B cell (primary cell): ENCODE measurements around the gene ZIC5. TPM values are rescaled to one million over a fixed set of nuclear protein-coding genes. Genes with fewer than 3 reads are reported as not detected.

Experiments
- ATAC-seq: fragments of 200-7000 bp; cut with Tn5 transposase; one replicate; pipeline ENCODE4 v1.10.0; 2021; ENCODE audit warnings: low read depth, mild to moderate bottlenecking, moderate number of reproducible peaks, moderate library complexity
- CTCF ChIA-PET: fragments of 350-600 bp; sonication (Branson Sonifier 250); formaldehyde crosslinking; loops from one replicate; lab custom pipeline; 2021; ENCODE audit warnings: antibody characterized with exemption, inconsistent platforms; lab: Charles Lee
- POLR2A ChIA-PET: fragments of 350-600 bp; sonication (Branson Sonifier 250); formaldehyde crosslinking; loops from one replicate; lab custom pipeline; 2021; ENCODE audit warnings: antibody characterized with exemption; lab: Charles Lee
- DNase-seq: peaks from one replicate; pipeline ENCODE4 v3.0.0; 2013
- H2AFZ ChIP-seq: 2 replicates; pipeline ENCODE4 v1.6.1; 2012; ENCODE audit warnings: mild to moderate bottlenecking, low read depth, low read length; ENCODE audit not compliant: insufficient read depth, poor library complexity, severe bottlenecking
- H3K27ac ChIP-seq, 2 donors: 1 replicate in 1 of 2; 2 replicates in 1 of 2; pipeline ENCODE4 v1.5.1; 2012 to 2013; ENCODE audit warnings: low read length in 2 of 2, mild to moderate bottlenecking in 2 of 2, moderate library complexity in 1 of 2
- H3K27me3 ChIP-seq, 4 experiments: fragments of 200-600 bp in 1 of 4; sonication (generic) in 1 of 4; replicated peaks in 1 of 4; 1 replicate in 2 of 4; 2 replicates in 2 of 4; pipeline versions ENCODE4 v1.6.1 to v1.7.0; 2013 to 2016; ENCODE audit warnings: low read length in 3 of 4, mild to moderate bottlenecking in 2 of 4, mixed read lengths in 1 of 4, moderate library complexity in 1 of 4; ENCODE audit not compliant: insufficient read depth in 4 of 4, control insufficient read depth in 3 of 4; ENCODE audit errors: control extremely low read depth in 1 of 4
- H3K36me3 ChIP-seq, 2 experiments: replicated peaks in 1 of 2; 1 replicate in 1 of 2; 2 replicates in 1 of 2; pipeline versions ENCODE4 v1.6.1 to v1.7.1; 2013; ENCODE audit warnings: low read length in 1 of 2; ENCODE audit not compliant: insufficient read depth in 2 of 2, control insufficient read depth in 1 of 2; ENCODE audit errors: control extremely low read depth in 1 of 2, extremely low read depth in 1 of 2
- H3K4me1 ChIP-seq, 2 donors: fragments of 200-600 bp in 1 of 2; sonication (generic) in 1 of 2; 1 replicate in 1 of 2; 2 replicates in 1 of 2; pipeline versions ENCODE4 v1.5.1 to v1.6.1; 2013 to 2017; ENCODE audit warnings: low read length in 2 of 2; ENCODE audit not compliant: control insufficient read depth in 2 of 2, insufficient read depth in 2 of 2
- H3K4me2 ChIP-seq: replicated peaks from 2 replicates; pipeline ENCODE3; 2012; ENCODE audit warnings: mild to moderate bottlenecking, low read depth, low read length; ENCODE audit not compliant: poor library complexity, severe bottlenecking
- H3K4me3 ChIP-seq, 5 experiments: fragments of 200-600 bp in 1 of 5; sonication (generic) in 1 of 5; 1 replicate in 3 of 5; 2 replicates in 2 of 5; pipeline versions ENCODE4 v1.5.1 to v1.7.0; 2011 to 2016; ENCODE audit warnings: low read length in 4 of 5, mild to moderate bottlenecking in 4 of 5, low read depth in 2 of 5, control low read depth in 1 of 5, moderate library complexity in 1 of 5; ENCODE audit not compliant: insufficient read depth in 1 of 5; ENCODE audit errors: control extremely low read depth in 1 of 5, extremely low read depth in 1 of 5
- H3K79me2 ChIP-seq: fragments of 200-600 bp; sonication (generic); one replicate; pipeline ENCODE4 v1.6.0; 2016; ENCODE audit warnings: low read length; ENCODE audit not compliant: control insufficient read depth, insufficient read depth
- H3K9ac ChIP-seq: fragments of 200-600 bp; sonication (generic); 2 replicates; pipeline ENCODE4 v1.6.1; 2017; ENCODE audit warnings: mild to moderate bottlenecking, low read length, moderate library complexity
- H3K9me3 ChIP-seq, 3 donors: one replicate each; pipeline versions ENCODE4 v1.6.1 to v1.7.1; 2013; ENCODE audit warnings: low read length in 2 of 3; ENCODE audit not compliant: control insufficient read depth in 2 of 3, insufficient read depth in 1 of 3; ENCODE audit errors: control extremely low read depth in 1 of 3
- H4K20me1 ChIP-seq: 2 replicates; pipeline ENCODE4 v1.6.0; 2012; ENCODE audit warnings: mild to moderate bottlenecking, low read length; ENCODE audit not compliant: insufficient read depth, control insufficient read depth, poor library complexity, severe bottlenecking
- H3K27ac Mint-ChIP-seq: one replicate; pipeline ENCODE4 v1.8.0; 2021; ENCODE audit warnings: mixed read lengths
- H3K27me3 Mint-ChIP-seq: one replicate; pipeline ENCODE4 v1.8.0; 2021; ENCODE audit warnings: mixed read lengths
- H3K4me1 Mint-ChIP-seq: one replicate; pipeline ENCODE4 v1.8.0; 2021; ENCODE audit warnings: mixed read lengths
- H3K4me3 Mint-ChIP-seq: one replicate; pipeline ENCODE4 v1.8.0; 2021; ENCODE audit warnings: mixed read lengths
- H3K9me3 Mint-ChIP-seq: one replicate; pipeline ENCODE4 v1.8.0; 2022; ENCODE audit warnings: mixed read lengths; ENCODE audit not compliant: insufficient read depth
- EZH2 ChIP-seq: IDR thresholded peaks from 2 replicates; pipeline ENCODE4 v1.6.1; 2012; ENCODE audit warnings: borderline replicate concordance, low read depth, mild to moderate bottlenecking, moderate library complexity, low read length; ENCODE audit not compliant: insufficient read depth, poor library complexity, severe bottlenecking
- WGBS: methylation state at CpG from one replicate; pipeline ENCODE4 v1.1.5; 2013; ENCODE audit warnings: missing lambda C conversion rate; ENCODE audit not compliant: insufficient coverage; 5-methylcytosine and 5-hydroxymethylcytosine counted together
- intact Hi-C: fragments of 100-400 bp; cut with micrococcal nuclease; formaldehyde crosslinking; loops from one replicate; pipeline ENCODE4 v1.10.0; 2022
- polyA plus RNA-seq: library from polyadenylated mRNA; depleted of rRNA; stranded (reverse); fragments of >200 nt; gene quantifications from 2 replicates; pipeline ENCODE4 v1.2.3, GENCODE V29; 2012
- total RNA-seq, 2 donors: library from RNA; stranded (reverse); fragments of 120-200 nt in 1 of 2; gene quantifications; 1 replicate in 1 of 2; 2 replicates in 1 of 2; pipeline versions ENCODE4 v1.2.3 to v1.2.4, GENCODE V29; 2013 to 2022
- TF ChIP-seq, protein P1 (sequence below): fragments of 200-600 bp; IDR thresholded peaks from one replicate; pipeline ENCODE4 v1.8.0; 2022; ENCODE audit warnings: antibody characterized with exemption, mild to moderate bottlenecking

ZIC5 gene
- total and polyA plus RNA-seq, 2 donors (not counting 1 experiment from before 2014, with no cell fraction given) = not detected

DNA sequence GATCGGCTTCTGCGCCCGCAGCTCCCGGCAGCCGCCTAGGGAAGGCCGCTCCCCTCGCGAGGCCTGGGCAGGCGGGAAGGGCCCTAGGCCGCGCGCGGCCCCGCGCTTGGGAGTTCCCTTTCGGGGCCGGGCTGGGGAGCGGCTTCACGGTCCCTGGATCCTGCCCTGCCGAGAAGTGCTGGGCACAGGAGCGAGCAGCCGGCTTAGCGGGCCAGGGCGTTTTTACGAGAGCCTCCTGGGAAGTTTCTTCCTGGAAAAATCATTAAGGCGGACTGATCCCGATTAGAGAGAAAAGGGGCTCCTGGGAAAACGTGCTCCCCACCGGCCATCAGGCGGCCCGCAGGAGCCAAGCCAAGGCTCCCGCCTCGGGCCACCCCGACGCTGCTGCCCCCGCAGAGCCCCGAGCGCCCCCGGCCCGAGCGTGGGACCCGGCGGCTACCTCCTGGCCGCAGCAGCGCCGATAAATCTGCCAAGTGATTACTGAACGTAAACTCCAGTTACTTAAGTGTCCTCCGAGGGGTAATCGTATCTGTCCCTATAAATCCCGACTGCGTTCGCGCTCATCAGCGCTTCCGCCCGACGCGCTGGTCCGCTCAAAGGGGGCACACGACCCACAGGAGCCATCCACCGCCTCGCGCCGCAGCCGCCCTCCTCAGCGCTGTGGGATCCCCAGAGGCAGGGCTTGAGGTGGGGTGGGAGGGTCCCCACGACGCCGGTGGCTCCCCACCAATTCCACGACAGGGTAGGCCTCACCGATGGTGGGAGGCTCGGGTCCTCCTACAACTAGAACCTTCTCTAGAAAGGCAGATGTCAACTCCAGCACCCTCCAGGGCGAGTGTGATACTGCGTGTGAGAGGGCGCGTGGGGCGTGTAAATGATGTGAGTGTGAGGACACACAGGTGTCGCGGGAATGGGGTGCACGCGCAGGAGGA lies 2.8 kb downstream of the ZIC5 start:
- Histone ChIP-seq H3K4me1 (peaks cover 29 to 43% of the 10 kb centered on the region in 2 donors), H2AFZ (peak overlapping the region; percentile 28), H3K4me2 (peak overlapping the region; percentile 79), H3K36me3 (no peaks in the 10 kb centered on the region), H3K79me2 (no peaks in the 10 kb centered on the region), H3K27ac (no peak overlapping the region), H3K9me3 (peaks cover 1 to 32% (median 16%) of the 10 kb centered on the region in 3 donors), H3K27me3 (peaks cover 0 to 74% (median 68%) of the 10 kb centered on the region in 4 experiments), H3K4me3 (peak overlapping the region in 1 of 5 experiments; percentile 15), H4K20me1 (no peaks in the 10 kb centered on the region), H3K9ac (no peak overlapping the region)
- ChIA-PET POLR2A (no interaction called here), CTCF (no interaction called here)
- DNase-seq (peak; percentile 52), ATAC-seq (no peak)
- H3K4me1 Mint-ChIP-seq = peaks cover 20% of the 10 kb centered on the region
- peak; percentile 43 for TF ChIP-seq EZH2
- TF ChIP-seq, protein P1, sequence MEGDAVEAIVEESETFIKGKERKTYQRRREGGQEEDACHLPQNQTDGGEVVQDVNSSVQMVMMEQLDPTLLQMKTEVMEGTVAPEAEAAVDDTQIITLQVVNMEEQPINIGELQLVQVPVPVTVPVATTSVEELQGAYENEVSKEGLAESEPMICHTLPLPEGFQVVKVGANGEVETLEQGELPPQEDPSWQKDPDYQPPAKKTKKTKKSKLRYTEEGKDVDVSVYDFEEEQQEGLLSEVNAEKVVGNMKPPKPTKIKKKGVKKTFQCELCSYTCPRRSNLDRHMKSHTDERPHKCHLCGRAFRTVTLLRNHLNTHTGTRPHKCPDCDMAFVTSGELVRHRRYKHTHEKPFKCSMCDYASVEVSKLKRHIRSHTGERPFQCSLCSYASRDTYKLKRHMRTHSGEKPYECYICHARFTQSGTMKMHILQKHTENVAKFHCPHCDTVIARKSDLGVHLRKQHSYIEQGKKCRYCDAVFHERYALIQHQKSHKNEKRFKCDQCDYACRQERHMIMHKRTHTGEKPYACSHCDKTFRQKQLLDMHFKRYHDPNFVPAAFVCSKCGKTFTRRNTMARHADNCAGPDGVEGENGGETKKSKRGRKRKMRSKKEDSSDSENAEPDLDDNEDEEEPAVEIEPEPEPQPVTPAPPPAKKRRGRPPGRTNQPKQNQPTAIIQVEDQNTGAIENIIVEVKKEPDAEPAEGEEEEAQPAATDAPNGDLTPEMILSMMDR = no peak
- peak overlapping the region; percentile 88 for H3K4me3 Mint-ChIP-seq
- H3K27ac Mint-ChIP-seq = peak overlapping the region; percentile 74
- peaks cover 64% of the 10 kb centered on the region for H3K27me3 Mint-ChIP-seq
- 8% methylated on average over 76 of the region's 81 CpGs for WGBS
- peaks cover 3% of the 10 kb centered on the region for H3K9me3 Mint-ChIP-seq
- intact Hi-C loops = loop anchor here (2.0 kb wide), 1 partner anchor 14 kb away; no protein-coding TSS in a partner anchor
